HG03103 (cell line): ENCODE measurements around the gene ZNF316.
"Not testable (repeated sequence)": the region's sequence is repeated elsewhere in the genome, so short reads cannot be mapped to it uniquely, and the experiment has no call there.

ENCODE experiments used
- ATAC-seq: cut with Tn5 transposase; IDR thresholded peaks from one replicate; pipeline ENCODE4 v1.9.1; 2021; ENCODE audit warnings: low read depth; ENCODE audit not compliant: unreplicated experiment

Gene ZNF316

DNA sequence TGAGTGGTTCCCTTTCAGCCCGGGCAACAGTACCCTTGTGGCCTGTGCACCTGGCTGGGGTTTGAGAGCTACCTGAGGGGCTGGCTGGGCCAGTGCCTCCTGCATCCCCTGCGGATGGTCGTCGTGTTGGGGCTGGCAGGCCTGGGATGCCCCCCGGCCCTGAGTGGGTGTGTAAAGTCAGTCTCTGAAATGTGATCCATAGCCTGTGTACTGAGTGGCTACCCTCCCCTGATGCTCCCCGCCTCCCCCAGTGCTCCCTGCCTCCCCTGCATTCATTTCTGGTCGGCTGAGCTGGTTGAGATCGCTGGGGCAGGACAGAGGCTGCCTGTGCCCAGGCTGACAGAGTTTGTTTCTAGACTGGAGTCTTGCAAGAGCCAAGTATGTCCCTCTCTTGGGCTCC lies 9.3 kb downstream of the ZNF316 start:
- ATAC-seq = no peak

DNA sequence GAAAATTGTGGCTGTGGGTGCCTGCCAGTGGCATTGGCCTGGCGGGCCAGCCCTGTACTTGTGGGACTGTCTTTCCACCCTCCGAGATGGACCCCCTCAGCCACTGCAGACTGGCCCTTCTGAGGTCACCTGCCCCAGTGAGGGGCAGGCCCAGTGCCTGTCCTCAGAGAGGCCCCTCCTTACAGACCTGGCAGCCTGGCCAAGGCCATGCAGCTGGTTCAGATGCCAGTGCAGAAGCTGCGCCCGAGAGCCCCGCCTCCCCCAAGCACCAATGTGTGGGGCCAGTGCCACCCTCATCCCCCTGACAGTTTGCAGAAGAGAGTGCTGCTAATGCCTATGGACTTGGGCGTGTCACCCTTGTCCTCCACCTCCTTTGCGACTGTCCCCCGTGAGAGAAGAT lies 10.0 kb downstream of the ZNF316 start:
- no peak for ATAC-seq

DNA sequence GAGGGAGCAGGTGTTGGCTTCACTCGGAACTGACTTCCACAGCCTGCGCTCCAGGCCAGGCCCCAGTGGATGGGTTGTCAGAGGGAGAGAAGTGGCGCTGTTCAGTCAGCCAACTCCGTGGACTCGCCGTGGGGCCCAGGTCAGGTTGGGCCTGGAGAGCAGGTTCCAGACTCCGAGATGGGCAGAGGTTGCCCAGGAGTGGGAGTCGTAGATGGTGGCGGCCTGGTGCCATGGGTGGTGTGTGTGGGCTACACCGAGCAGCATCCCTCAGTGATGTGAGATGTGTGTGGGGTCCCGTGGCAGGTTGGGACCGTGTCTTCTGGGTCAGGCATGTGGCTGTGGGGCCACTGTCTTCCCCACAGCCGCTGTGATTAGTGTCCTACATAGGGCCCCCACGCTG lies 10.4 kb downstream of the ZNF316 start:
- no peak for ATAC-seq

DNA sequence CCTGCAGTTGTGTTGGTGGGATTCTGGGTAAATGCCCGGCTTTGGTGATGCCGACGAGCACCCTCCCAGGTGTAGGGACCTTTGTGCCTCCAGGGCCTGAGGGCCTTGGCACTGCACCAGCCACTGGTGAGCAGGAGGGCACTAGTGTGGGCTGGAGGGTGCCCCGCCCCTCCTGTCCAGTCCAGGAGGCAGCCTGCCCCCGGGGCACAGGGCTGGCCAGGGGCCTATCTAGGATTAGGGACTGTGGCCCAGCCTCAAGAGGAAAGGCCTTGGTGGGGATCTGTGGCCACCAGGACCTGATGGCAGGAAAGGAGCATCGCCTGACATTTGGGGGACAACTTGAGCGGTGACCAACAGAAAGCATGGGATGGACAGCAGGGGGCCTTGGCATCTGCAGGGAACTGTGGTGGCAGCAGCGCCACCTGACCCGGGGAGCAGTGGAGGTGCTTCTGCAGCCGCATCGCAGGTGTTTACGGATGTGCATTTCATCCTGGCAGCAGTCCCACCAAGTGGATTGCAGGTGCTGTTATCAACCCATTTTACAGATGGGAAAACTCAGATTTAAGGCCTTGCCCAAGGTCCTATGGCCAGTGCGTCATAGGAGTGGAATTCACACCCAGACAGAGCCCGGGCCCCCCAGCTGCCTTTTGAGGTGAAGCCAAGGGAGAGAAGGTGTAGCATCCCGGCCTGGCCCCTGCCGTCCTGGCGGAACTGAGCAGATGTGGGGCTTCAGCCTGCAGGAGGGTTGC lies 11.1 kb downstream of the ZNF316 start:
- no peak for ATAC-seq

DNA sequence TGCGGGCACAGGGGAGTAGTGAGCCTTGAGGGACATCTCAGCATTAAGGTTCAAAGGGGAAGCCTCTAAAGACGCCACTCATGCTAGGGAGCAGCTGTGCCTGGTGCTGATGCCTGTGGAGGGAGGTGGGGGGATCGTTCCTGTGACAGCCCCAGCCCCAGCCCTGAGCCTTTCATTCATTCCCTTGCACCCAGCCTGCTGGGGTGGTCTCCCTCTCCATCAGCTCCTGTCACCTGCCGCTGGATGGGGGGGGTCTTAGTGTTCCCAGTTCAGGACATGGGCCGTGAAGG lies 11.6 kb downstream of the ZNF316 start:
- no peak for ATAC-seq

DNA sequence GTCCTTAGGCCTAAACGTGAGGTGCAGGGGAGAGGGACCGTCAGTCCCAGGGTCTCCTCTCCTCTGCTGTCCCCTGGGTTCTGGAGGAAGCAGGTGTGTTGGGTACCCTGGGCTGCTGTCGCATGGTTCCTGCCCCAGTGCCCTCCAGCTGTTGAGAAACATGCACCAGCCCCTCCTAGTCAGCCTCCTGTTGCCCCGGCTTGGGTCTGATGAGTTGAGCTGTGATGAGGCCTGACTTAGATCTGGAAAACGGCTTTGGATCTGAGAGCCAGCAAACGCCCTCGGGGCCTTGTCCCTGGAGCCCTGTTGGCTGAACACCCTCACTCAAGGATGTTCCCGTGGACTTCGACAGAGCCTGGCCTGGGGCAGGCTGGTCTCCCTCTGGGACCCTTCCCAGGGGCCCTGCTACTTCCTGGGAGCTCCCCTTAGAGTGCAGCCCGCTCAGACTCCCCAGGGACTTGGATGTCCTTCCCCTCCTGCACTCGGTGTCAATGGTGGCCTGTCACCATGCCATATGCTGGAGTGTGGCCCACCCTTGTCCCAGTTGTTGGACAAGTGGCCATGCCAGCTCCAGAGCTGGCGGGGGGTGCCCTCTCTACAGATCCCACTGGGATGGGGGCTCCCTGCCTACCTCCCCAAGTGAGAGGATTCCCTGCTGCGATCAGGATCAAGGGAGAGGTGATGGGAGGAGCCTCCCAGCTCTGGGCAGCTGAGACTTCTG lies 12.3 kb downstream of the ZNF316 start:
- no peak for ATAC-seq

DNA sequence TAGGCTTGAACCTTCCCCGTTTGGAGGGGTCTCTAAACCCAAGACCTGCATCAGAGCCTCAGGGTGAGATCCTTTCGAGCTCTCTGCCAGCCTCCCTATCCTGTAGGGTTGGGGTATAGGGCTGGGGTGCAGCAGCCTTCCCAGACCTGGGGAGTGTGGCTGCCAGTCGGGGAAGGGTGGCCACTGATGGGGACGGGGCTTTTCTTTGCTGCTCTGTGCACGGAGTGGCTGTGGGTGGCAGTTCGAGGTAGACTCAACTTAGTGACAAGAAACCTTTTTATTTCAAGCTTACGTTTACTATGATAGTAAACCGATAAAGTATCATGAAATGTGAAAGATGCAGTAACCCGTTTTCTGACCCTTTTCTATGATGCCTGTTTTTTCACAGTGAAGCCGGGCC lies 13.0 kb downstream of the ZNF316 start:
- no peak for ATAC-seq

DNA sequence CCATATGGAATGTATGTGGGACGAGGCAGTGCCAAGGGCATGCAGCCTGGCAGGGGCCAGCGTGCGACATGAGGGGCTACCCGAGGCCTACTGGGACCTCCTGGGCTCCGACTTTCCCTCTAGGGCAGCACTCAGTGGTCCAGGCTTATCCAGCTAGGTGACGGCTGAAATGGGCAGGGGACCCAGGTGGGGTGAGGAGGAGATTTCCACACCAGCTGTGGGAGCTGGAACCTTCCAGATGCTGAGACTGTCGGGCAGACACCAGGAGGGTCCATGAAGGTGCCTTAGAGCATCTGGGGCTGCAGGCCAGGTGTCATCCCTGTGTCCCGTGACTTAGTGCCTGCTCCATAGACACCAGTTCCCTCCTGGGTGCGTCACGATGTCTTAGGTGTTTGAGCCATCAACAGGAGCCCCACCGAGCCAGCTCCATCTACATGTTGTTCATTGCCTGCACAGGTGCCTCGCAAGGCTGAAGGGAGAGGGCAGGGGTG lies 13.4 kb downstream of the ZNF316 start:
- no peak for ATAC-seq

DNA sequence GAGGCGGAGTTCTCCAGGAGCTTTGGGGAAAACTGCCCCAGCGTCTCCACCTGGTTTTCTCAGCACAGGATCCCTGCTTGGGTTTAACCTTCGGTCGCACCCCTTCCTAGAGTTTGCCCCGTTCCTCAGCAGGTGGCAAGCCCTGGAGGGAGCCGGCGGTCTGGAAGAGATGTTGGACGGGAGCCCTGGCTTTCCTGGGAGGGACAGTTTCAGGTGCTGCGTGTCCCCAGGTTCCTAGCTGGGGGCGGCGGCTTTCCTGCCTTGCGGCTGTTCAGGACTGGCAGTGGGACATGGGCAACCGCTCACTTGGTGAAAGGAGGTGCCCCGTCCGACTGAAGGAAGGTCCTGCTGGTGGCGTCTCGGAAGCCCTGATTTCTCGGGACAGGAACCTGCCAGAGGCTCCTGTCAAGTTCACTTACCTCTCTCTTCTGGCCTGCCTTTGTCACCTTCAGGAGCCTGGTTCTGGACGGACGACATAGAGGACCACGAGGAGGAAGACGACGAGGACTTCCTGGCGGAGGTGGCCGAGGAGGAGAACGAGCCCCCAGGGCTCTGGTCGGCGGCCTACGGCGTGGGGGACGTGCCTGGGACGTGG lies 14.8 kb downstream of the ZNF316 start:
- no peak for ATAC-seq

DNA sequence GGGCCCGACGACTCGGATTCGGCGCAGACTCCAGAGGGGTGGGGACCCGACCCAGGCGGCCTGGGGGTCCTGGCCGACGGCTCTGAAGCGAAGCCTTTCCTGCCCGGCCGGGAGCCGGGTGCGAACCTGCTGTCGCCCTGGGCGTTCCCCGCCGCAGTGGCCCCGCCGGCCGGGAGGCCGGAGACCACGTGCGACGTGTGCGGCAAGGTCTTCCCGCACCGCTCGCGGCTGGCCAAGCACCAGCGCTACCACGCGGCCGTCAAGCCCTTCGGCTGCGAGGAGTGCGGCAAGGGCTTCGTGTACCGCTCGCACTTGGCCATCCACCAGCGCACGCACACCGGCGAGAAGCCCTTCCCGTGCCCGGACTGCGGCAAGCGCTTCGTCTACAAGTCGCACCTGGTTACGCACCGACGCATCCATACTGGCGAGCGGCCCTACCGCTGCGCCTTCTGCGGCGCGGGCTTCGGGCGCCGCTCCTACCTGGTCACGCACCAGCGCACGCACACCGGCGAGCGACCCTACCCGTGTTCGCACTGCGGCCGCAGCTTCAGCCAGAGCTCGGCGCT lies 15.4 kb downstream of the ZNF316 start:
- no peak for ATAC-seq

DNA sequence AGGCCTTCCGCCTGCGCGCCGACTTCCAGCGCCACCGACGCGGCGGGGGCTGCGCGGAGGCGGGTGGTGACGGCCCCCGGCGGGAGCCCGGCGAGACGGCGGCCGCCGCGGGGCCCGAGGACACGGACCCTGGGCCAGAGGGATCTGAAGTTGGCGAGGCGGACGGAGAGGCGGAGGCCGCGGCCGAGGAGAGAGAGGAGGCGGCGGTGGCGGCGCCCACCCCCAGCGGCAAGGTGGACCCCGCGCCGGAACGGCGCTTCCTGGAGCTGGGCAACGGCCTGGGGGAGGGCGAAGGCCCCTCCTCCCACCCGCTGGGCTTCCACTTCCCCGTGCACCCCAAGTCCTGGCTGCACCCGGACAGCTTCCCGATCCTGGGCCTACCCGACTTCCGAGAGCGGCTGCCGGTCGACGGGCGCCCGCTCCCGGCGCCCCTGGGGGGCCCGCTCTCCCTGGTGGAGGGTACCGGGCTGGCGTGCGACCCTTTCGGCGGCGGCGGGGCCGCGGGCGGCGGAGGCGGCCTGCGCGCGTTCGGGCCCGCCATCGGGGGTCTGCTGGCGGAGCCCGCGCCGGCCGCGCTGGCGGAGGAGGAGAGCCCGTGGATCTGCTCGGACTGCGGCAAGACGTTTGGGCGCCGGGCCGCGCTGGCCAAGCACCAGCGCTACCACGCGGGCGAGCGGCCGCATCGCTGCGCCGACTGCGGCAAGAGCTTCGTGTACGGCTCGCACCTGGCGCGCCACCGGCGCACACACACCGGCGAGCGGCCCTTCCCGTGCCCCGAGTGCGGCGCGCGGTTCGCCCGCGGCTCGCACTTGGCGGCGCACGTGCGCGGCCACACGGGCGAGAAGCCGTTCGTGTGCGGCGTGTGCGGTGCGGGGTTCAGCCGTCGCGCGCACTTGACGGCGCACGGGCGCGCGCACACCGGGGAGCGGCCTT lies 16.2 kb downstream of the ZNF316 start:
- ATAC-seq = no peak

DNA sequence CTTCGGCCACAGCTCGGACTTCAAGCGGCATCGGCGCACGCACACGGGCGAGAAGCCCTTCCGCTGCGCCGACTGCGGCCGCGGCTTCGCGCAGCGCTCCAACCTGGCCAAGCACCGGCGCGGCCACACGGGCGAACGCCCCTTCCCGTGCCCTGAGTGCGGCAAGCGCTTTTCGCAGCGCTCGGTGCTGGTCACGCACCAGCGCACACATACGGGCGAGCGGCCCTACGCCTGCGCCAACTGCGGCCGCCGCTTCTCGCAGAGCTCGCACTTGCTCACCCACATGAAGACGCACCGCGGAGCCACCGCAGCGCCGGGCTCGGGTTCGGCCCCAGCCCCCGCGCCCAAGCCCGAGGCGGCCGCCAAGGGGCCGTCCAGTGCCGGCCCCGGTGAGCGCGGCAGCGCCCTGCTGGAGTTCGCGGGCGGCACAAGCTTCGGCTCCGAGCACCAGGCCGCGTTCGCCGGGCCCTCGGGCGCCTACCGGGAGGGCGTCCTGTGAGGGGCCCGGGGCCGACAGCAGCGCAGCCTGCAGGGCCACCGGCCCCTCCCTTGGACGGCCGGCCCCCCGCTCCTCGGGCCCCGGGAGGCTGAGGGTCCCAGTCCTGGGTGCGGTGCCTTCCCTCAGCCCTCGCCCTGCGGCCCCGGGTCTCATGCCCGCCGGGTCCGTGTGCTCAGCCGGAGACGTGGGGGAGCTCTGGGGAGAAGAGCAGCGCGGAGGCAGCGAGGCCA lies 17.2 kb downstream of the ZNF316 start:
- no peak for ATAC-seq

DNA sequence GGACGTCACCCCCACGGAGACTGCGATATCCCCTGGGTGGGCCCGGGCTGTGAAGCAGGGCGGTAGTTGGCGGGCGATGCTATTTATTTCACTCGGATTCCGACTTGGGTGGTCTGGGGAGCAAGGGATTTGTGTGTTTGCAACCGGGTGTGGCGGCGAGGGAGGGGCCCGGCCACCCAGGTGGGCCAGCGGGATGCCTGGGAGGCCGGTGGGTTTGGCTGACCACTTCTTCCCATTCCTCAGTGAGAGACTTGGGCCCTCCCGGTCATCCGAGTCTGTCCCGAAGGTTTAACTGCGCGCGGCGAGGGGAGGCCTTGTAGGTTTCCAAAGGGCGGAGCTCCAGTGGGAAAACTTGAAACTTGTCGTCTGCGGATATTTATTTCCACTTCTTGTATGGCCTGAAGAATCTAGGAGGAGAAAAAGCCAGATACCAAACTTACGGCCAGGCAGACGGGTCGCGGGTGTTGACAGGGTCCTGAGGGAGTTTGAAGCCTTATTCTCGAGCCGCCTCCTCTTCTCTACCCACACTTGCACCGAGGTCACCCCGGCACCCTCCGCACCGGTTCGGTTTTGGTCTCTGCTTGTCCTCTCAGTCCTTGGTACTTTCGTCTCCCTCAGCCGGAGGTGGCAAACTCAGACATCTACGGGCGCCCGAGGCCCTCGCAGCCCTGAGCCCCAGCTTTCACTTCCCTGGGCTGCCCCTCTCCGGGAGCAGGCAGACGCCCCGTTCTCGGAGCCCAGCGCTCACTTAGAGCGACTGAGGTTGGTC lies 17.9 kb downstream of the ZNF316 start:
- no peak for ATAC-seq

DNA sequence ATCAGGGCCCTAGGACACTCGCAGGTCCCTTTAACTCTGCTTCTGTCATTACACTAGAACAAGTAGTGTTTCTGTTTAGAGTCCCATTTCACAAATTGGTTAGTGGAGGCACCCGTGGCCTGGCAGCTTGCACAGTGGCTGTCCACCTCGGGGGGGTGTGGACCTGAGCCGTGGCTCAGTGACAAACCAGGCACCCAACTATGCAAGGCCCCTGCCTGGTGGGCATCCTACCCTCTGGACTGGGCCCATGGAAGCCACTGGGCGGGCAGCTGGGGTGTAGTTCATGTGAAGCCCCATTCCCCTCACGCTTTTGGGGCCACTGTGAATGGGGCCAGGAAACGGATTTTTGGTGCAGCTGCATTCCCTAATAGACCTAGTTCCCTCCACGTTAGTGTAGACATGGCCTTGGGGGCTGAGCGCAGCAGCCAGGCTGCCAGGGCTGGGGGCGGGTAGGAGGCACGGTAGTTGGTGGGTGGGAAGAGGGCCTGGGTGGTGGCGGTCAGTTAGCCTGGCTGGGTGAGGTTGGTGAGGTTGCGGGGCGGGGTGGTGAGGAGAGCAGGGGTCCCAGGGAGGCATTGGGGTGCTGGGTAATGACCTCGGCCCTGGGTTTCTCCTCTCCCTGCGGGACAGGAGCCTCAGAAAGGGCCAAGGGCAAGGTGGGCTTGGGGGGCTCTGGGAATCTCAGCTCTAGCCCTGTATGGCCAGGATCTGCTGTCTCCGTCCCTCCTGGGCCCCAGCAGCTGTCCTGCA lies 18.7 kb downstream of the ZNF316 start:
- no peak for ATAC-seq

DNA sequence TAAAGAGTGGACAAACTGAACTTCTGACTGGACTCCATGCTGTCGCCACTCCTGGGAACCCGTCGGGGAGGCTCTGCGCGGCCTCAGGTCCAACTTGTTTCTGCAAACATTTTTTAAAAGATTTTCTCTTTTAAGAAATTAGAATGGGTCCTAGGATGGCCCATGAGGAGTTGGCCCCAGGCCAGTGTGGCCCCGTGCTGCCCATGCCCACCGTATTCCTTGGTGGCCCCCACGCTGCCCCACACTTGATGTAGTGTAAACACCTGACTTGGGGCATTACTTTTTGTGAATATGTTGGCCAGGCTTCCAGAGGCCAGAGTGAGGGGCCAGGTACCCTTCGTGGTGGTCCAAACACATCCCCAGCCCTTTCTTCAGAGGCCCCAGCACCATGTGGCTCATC lies 19.3 kb downstream of the ZNF316 start:
- no peak for ATAC-seq

DNA sequence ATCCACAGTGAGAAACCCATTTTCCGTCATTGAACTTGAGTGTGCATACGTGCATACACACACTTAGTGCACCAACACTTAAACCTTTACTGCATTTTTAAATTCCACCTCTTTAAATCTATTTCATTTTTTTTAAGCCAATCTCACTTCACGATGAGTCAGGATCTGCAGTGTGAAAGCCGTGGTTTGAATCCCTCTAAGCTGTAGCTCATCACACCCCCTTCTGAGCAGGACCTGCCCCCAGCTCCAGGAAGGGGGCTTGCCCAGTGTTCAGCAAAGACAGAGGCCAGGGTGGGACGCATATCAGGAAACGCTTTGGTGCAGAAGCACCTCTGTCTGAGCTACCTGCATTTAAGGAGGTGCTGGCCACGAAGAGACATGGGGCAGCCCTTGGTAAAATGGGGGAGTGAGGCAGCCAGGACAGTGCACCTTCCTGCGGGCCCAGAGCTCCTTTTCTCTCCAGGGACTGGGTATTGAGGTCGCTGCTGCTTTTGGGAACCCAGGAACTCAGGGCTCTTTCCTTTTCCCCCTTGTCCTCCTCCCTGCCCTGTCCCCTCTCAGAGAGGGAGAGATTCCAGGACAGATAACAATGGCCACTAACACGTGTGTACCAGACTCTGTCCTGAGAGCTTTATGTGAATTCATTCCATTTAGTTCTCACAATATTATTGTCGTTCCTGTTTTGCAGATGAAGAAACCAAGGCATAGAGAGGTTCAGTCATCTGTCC lies 21.7 kb downstream of the ZNF316 start:
- no peak for ATAC-seq

DNA sequence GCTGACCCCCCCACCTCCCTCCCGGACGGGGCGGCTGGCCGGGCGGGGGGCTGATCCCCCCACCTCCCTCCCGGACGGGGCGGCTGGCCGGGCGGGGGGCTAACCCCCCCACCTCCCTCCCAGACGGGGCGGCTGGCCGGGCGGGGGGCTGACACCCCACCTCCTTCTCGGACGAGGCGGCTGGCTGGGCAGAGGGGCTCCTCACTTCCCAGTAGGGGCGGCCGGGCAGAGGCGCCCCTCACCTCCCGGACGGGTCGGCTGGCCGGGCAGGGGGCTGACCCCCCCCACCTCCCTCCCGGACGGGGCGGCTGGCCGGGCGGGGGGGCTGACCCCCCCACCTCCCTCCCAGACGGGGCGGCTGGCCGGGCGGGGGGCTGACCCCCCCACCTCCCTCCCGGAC lies 33.7 kb downstream of the ZNF316 start:
- ATAC-seq = not testable (repeated sequence)
